SK-N-MC (cell line): Measurements from ENCODE around the gene TRIM44.

Experiments
- DNase-seq: peaks from one replicate; pipeline ENCODE4 v3.0.0-alpha.2; 2011; ENCODE audit warnings: low read depth, low spot score
- H3K27ac ChIP-seq: fragments of 200-600 bp; sonication (generic); 2 replicates; pipeline ENCODE4 v1.5.1; 2016; ENCODE audit warnings: mixed run types
- H3K36me3 ChIP-seq: fragments of 200-600 bp; sonication (generic); 2 replicates; pipeline ENCODE4 v1.6.1; 2017; ENCODE audit warnings: antibody characterized with exemption, low read length, mixed read lengths; ENCODE audit not compliant: insufficient read depth
- H3K4me3 ChIP-seq: fragments of 200-600 bp; sonication (generic); 2 replicates; pipeline ENCODE4 v1.5.1; 2016
- H3K9ac ChIP-seq: fragments of 200-600 bp; sonication (generic); 2 replicates; pipeline ENCODE4 v1.8.0; 2017; ENCODE audit warnings: mixed run types, mixed read lengths; ENCODE audit not compliant: insufficient read length
- H3K9me3 ChIP-seq: fragments of 200-600 bp; sonication (generic); 2 replicates; pipeline ENCODE4 v1.6.1; 2017; ENCODE audit warnings: low read depth, mild to moderate bottlenecking, antibody characterized with exemption, low read length, moderate library complexity, mixed read lengths
- EZH2 ChIP-seq: fragments of 200-600 bp; sonication (generic); IDR thresholded peaks from one replicate; pipeline ENCODE4 v1.6.1; 2017; ENCODE audit warnings: antibody characterized with exemption
- FOXP2 ChIP-seq: optimal IDR thresholded peaks from 2 replicates; pipeline ENCODE3; 2011; ENCODE audit warnings: mild to moderate bottlenecking, moderate library complexity; ENCODE audit not compliant: insufficient read depth; ENCODE audit errors: extremely low read length, control extremely low read depth
- POLR2AphosphoS5 ChIP-seq: IDR thresholded peaks from 2 replicates; pipeline ENCODE4 v1.6.1; 2012; ENCODE audit warnings: mild to moderate bottlenecking, low read depth, low read length, borderline replicate concordance

The TRIM44 gene

GRCh38 chr11:35682230-35683173, 19.9 kb downstream of the TRIM44 start:
- no peak for TF ChIP-seq EZH2
- TF ChIP-seq POLR2AphosphoS5 = no peak
- no peak for TF ChIP-seq FOXP2
- Histone ChIP-seq H3K9me3 (no peaks in the 10 kb centered on the region), H3K36me3 (peaks cover 5% of the 10 kb centered on the region; the same call in 1 of the 2 replicates), H3K9ac (no peak overlapping the region), H3K4me3 (0 out of 2 replicates have a peak overlapping the region, but pooled peaks have one; percentile 10), H3K27ac (no peak overlapping the region)
- DNase-seq = no peak

DNA sequence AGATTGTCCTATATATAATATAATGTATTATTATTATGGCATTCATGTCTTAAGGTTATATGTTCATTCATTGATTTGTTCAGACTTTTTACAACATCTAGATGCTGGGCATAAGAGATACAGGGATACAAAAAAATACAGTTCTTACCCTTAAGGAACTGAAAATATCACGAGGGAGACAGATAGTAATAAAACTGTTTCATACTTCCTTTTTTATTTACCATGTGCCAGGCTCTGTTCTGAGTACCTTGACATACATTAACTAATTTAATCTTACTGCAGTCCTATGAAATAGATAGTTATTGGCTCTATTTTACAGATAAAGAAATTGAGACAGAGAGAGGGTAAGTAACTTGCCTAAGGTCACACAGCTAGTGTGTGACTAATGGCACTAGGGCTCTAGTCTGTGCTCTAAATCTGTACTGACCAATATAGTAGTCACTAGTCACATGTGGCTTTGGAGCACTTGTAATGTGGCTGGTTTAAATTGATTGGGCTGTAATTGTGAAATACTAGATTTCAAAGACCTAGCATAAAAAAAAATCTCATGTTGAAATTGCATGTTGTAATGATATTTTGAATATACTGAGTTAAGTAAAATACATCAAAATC, 21.3 kb downstream of the TRIM44 start:
- TF ChIP-seq POLR2AphosphoS5 = no peak
- TF ChIP-seq FOXP2 = no peak
- no peak for TF ChIP-seq EZH2
- no peak overlapping the region for H3K9ac ChIP-seq
- no peaks in the 10 kb centered on the region for H3K9me3 ChIP-seq
- no peak overlapping the region for H3K4me3 ChIP-seq
- no peak for DNase-seq
- no peak overlapping the region for H3K27ac ChIP-seq
- peaks cover 8% of the 10 kb centered on the region; the same call in 1 of the 2 replicates for H3K36me3 ChIP-seq

- TF ChIP-seq FOXP2 = no peak
- no peak for TF ChIP-seq POLR2AphosphoS5
- no peak for TF ChIP-seq EZH2
- DNase-seq = no peak
- no peak overlapping the region for H3K27ac ChIP-seq
- no peak overlapping the region for H3K4me3 ChIP-seq
- H3K9ac ChIP-seq = no peak overlapping the region
- no peaks in the 10 kb centered on the region for H3K9me3 ChIP-seq
- H3K36me3 ChIP-seq = peaks cover 8% of the 10 kb centered on the region; the same call in 1 of the 2 replicates
Measured at GRCh38 chr11:35688023-35688422, 25.4 kb downstream of the TRIM44 start.

DNA sequence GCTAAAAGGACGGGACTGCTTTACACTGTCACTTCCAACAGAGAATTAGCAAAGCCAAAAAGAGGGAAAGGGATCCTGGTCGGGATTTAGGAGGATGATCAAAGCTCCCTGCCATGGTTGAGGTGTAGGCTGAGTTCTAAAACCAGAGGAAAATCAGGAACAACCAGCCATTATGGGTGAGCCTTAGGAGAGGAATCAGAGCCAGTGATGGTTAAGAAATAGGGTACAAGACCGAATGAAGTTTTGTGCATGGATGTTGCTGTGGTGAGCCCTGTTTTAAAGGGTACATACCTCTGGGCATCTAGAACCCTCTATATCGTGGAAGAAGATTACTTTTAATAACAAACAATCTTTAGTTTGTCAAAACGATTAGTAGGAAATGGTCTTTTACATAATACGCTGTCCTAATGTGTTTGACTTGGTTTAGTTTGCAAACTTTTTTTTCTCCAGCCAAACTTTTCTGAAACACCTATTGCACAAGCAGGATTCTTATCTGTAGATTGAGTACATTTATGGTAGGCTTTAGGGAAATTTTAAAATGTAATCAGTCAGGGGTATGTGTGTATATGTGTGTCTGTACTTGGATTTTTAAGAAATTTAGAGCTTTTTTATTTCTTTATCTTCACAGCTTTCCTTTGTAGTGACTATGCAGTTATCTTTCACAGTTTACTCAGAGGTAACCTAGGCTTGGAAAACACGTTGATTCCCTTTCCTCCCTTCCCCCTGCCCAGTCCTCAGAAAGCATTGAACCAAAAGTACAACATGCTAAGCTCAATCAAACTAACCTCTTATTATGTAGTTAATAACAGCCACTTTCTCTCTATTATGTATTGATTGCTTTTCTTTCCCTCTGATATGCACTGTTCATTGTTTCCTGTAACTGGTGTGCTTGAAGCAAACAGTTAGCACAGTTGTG, 26.8 kb downstream of the TRIM44 start:
- Histone ChIP-seq H3K36me3 (peaks cover 8% of the 10 kb centered on the region; the same call in 1 of the 2 replicates), H3K27ac (no peak overlapping the region), H3K4me3 (no peak overlapping the region), H3K9ac (no peak overlapping the region), H3K9me3 (no peaks in the 10 kb centered on the region)
- no peak for DNase-seq
- TF ChIP-seq EZH2 = no peak
- TF ChIP-seq FOXP2 = no peak
- no peak for TF ChIP-seq POLR2AphosphoS5

DNA sequence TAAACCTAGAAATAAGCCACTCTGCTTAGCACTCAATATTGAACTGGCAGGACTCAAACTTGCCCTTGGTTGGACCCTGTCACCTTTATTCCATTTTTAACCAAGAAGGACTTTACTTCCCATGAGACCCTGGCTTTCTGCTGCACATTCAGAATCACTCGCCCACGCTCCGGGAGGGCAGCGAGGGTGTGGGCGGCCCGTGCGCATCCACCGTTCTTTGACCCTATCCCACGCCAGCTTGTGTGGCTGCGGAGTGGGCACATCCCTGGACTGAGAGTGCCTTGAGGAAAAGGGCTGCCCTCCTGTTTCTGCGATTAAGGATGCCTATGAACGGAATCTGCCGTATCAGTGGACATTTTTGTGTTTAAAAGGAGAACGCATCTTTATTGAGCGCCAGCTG, 39.6 kb downstream of the TRIM44 start:
- DNase-seq = no peak
- H3K36me3 ChIP-seq = no peaks in the 10 kb centered on the region; the same call in 1 of the 2 replicates
- no peak overlapping the region for H3K4me3 ChIP-seq
- H3K9ac ChIP-seq = no peak overlapping the region
- H3K27ac ChIP-seq = no peak overlapping the region
- no peaks in the 10 kb centered on the region for H3K9me3 ChIP-seq
- TF ChIP-seq EZH2 (no peak), FOXP2 (no peak)

DNA sequence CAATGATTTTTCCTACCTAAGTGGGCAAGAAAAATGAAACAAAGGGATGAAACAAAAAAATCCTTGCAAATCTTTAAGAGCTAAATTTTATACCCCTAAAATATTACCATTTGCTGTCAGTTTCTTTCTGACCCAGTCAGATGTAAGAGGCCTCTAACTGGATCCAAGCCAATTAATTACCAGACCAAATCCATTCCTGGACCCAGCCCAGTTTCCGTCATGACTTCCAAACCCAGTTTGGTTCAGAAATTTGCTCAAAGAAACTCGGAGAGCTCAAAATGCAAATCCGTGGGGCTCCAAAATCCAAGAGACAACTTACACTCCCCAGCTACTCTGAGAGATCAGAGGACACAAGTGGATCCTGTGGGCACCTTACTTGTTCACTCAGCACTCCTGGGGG, 46.8 kb downstream of the TRIM44 start:
- Histone ChIP-seq H3K4me3 (no peak overlapping the region), H3K27ac (no peak overlapping the region), H3K9me3 (no peaks in the 10 kb centered on the region), H3K36me3 (no peaks in the 10 kb centered on the region), H3K9ac (no peak overlapping the region)
- no peak for DNase-seq
- TF ChIP-seq EZH2 = no peak
- no peak for TF ChIP-seq POLR2AphosphoS5
- no peak for TF ChIP-seq FOXP2

GRCh38 chr11:35711173-35711910, 48.8 kb downstream of the TRIM44 start:
- no peak for DNase-seq
- Histone ChIP-seq H3K36me3 (no peaks in the 10 kb centered on the region), H3K27ac (no peak overlapping the region), H3K4me3 (no peak overlapping the region), H3K9me3 (no peaks in the 10 kb centered on the region), H3K9ac (no peak overlapping the region)
- TF ChIP-seq FOXP2 (no peak), EZH2 (no peak), POLR2AphosphoS5 (no peak)

GRCh38 chr11:35711924-35712323, 49.3 kb downstream of the TRIM44 start:
- Histone ChIP-seq H3K9ac (no peak overlapping the region), H3K9me3 (no peaks in the 10 kb centered on the region), H3K4me3 (no peak overlapping the region), H3K36me3 (no peaks in the 10 kb centered on the region), H3K27ac (no peak overlapping the region)
- TF ChIP-seq FOXP2 = no peak
- no peak for TF ChIP-seq POLR2AphosphoS5
- TF ChIP-seq EZH2 = no peak
- DNase-seq = no peak
